C4-2B (cell line): ENCODE results near the gene GRHL3.
A peak's percentile ranks its signal among the peaks of the same experiment; 100 is the strongest.
"Not testable (repeated sequence)": the region's sequence is repeated elsewhere in the genome, so short reads cannot be mapped to it uniquely, and the experiment has no call there.

Source experiments
- H3K27ac ChIP-seq: fragments of 450-650 bp; 2 replicates; pipeline ENCODE4 v1.5.1; 2017
- ZFX ChIP-seq: fragments of 450-650 bp; IDR thresholded peaks from 2 replicates; pipeline ENCODE4 v1.6.1; 2017
- TF ChIP-seq, protein P1 (sequence below): fragments of 450-650 bp; conservative IDR thresholded peaks from 2 replicates; pipeline ENCODE4 v1.5.1; 2017; ENCODE audit warnings: mild to moderate bottlenecking

The GRHL3 gene

DNA sequence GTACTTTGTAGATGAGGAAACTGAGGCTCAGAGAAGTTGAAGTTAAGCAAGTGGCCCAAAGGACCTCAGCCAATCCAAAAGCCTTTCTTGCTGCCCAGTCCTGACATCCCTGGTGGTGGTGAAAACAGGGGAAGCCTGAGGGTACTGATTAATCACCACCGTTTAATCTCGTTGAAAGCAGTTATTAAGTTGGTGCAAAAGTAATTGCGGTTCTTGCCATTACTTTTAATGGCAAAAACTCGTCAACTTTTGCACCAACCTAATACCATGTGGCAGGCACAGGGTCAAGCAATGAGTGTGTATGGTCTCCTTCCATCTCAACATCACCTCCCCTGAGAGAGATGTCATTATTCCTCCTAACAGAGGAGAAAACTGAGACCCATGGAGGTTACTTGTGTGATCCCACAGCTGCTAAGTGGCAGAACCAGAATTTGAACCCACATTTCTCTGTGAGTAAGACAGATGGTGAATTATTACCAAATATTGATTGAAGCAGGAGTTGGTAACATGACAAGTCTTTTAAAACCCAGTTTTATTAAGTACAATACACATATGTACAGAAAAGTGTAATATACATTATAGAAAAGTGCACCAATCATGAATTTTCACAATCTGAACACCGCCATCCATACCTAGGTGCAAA lies 39.4 kb upstream of the GRHL3 start:
- no peak overlapping the region for H3K27ac ChIP-seq
- TF ChIP-seq ZFX = no peak
- TF ChIP-seq, protein P1, sequence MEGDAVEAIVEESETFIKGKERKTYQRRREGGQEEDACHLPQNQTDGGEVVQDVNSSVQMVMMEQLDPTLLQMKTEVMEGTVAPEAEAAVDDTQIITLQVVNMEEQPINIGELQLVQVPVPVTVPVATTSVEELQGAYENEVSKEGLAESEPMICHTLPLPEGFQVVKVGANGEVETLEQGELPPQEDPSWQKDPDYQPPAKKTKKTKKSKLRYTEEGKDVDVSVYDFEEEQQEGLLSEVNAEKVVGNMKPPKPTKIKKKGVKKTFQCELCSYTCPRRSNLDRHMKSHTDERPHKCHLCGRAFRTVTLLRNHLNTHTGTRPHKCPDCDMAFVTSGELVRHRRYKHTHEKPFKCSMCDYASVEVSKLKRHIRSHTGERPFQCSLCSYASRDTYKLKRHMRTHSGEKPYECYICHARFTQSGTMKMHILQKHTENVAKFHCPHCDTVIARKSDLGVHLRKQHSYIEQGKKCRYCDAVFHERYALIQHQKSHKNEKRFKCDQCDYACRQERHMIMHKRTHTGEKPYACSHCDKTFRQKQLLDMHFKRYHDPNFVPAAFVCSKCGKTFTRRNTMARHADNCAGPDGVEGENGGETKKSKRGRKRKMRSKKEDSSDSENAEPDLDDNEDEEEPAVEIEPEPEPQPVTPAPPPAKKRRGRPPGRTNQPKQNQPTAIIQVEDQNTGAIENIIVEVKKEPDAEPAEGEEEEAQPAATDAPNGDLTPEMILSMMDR = no peak

DNA sequence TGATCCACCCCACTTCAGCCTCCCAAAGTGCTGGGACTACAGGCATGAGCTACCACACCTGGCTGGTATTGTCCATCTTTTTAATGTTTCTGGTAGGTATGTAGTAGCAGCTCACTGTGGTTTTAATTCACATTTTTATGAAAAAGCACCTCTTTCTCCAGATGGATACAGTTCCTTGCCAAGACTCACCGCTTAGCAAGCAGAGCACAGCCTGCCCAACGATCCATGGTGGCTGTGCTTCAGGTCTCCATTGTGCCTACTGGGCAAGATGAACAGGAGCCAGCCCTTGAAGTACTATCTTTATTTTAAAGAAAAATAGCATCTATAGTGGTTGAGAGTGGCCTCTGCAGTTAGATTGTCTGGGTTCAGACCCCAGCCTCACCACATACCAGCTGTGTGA lies 37.6 kb upstream of the GRHL3 start:
- H3K27ac ChIP-seq = no peak overlapping the region
- TF ChIP-seq ZFX = no peak
- TF ChIP-seq, protein P1 = no peak

DNA sequence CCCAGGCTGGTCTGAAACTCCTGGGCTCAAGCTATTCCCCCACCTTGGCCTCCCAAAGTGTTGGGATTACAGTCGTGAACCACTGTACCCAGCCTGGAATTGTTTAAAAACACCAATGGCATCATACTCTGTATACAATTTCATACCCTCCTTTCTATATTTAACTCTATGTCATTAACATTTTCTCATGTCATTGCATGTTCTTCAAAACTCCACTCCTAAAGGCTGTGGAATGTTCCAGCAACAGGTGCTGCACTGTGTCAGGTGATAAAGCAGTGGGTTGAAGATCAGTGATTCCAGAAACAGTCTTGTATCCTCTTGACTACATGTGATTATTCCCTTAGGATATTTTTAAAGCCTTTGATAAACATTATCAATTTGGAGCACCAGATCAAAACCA lies 36.7 kb upstream of the GRHL3 start:
- TF ChIP-seq ZFX = no peak
- TF ChIP-seq, protein P1 = no peak
- H3K27ac ChIP-seq = no peak overlapping the region

DNA sequence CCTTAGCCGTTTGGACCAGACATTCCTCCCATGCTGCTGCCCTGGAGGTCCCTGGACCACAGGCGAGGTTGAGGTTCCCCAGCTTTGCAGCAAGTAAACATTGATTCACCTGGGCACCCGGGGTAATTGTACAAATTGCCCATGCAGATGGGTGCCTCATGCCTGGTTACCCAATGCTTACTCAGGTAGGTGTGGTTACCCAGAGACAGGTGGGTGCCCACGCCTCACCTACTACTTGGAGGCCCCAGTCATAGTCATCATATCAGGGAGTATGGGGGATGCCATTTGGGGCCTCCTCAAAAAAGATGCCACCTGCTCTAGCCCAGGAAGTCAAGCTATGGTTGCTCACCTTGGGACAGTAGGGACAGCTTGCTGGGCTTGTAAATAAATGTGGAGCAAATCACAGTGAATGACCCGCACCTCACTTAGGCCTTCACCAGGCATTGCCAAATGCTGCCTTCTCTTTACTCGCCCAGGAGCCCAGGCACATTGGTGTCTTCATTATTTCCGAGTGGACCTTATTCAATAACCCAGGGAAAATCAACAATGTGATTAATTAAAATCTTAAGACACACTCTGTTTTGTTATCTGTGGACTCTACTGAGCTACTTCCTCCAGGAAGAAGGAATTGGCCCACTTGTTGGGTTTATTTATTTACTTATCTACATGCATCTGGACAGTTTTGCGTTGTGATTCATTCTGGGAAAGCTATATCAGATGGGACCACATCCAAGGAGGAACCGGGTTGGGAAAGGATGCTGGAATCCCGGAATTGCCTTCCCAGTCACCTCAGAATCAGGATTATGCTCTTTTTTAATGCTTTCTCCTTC lies 35.6 kb upstream of the GRHL3 start:
- H3K27ac ChIP-seq = peak overlapping the region; percentile 90

DNA sequence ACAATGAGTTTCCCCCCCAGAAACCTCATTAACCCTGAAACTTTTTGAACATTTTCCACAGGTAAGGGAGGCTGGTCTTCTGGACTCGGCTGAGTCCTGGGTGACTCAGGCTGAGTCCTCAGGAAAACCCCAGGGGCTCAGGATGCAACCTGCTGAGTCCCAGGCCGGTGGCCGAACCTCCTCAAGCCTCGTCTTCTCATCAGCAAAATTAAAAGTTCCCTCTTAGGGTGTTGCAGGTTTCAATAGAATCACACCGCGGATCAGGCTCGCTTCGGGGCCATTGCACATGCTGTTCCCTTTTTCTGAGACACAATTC lies 35.0 kb upstream of the GRHL3 start:
- peak overlapping the region; percentile 90 for H3K27ac ChIP-seq
- no peak for TF ChIP-seq ZFX
- TF ChIP-seq, protein P1 = no peak

More for the DNA sequence above, 35.6 kb upstream of the GRHL3 start:
- no peak for TF ChIP-seq ZFX
- TF ChIP-seq, protein P1 = no peak

DNA sequence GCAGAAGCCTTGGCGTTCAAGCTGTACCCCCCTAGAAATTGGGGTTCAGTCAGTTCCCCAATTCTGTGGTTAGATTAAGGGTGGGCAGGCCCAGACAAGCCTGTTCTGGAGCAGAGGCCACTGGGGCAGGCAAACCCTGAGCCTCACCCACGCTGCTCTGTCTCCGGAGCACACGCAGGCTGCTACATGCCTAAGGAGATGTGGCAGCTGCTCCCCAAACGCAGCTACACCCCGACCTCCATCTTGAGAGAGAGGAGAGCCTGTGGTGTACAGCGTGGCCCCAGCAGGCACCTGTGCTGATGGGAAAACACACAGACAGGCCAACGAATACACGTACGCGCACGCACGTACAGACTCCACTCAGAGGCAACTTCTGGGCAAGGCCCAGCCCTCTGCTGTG lies 33.9 kb upstream of the GRHL3 start:
- TF ChIP-seq ZFX = no peak
- TF ChIP-seq, protein P1 = no peak
- peak overlapping the region; percentile 90 for H3K27ac ChIP-seq

DNA sequence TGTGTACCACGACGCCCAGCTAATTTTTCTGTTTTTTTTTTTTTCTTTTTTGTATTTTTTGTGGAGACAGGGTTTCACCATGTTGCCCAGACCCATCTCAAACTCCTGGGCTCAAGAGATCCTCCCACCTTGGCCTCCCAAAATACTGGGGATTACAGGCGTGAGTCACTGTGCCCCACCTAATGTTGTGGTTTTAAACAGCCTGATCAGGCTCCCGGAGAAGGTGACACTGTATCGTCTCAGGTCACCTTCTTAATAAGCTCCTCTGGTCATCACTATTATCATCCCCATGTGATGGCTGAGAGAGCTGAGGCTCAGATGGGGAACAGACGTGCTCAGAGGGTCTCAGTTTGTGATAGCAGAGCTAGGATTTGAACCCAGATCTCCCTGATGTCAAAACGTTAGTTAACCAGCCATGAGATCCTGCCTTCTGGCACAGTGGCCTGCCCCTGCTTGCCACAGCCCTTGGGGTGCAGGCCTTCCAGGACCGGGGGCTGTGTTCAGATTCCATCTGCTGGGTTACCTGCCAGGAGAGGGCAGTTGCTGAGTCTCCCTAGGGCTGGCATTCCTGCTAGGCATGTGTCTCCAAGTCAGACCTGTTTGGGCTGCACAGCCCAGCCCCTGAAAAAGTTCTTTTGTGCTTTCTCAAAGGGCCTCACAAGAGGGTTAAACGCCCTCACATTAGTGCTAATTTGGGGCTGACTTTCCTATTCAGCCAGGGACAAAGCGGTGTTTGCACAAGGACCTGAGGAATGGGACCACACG lies 32.7 kb upstream of the GRHL3 start:
- H3K27ac ChIP-seq = no peak overlapping the region; the same call in 1 of the 2 replicates

DNA sequence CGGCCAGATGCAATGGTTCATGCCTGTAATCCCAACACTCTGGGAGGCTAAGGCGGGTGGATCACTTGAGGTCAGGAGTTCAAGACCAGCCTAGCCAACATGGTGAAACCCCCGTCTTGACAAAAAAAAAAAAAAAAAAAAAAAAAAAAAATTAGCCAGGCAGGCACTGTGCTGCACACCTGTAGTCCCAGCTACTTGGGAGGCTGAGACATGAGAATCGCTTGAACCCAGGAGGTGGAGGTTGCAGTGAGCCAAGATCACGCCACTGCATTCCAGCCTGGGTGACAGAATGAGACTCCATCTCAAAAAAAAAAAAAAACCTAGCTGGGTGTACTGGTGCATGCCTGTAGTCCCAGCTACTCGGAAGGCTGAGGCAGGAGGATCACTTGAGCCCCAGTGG lies 31.4 kb upstream of the GRHL3 start:
- not testable (repeated sequence) for H3K27ac ChIP-seq

More for the DNA sequence above, 32.7 kb upstream of the GRHL3 start:
- TF ChIP-seq ZFX = no peak
- TF ChIP-seq, protein P1 = no peak
